ENCODE data around the gene PAX9. TPM values are rescaled to one million over a fixed set of nuclear protein-coding genes. Genes with fewer than 3 reads are reported as not detected.

Gene PAX9
- total RNA-seq, 2 donors from 2014 or later: 4.9 to 11.1 TPM

GRCh38 chr14:36655963-36656686 lies 5.5 kb upstream of the PAX9 start:
- Histone ChIP-seq H3K27ac (peak overlapping the region in 1 of 2 donors; percentile 30), H3K36me3 (no peaks in the 10 kb centered on the region), H3K4me1 (replicated peaks) (no peaks in the 10 kb centered on the region), H3K27me3 (replicated peaks; ENCODE audit: insufficient read depth) (no peaks in the 10 kb centered on the region), H3K9me3 (no peaks in the 10 kb centered on the region), H3K4me3 (no peak overlapping the region)
- intact Hi-C loops (cut with DNase I): no loop called here
- no peak for DNase-seq (ENCODE audit: low spot score)
- no peak for TF ChIP-seq POLR2AphosphoS5 (IDR thresholded peaks at IDR 0.05)
- TF ChIP-seq, protein P1, sequence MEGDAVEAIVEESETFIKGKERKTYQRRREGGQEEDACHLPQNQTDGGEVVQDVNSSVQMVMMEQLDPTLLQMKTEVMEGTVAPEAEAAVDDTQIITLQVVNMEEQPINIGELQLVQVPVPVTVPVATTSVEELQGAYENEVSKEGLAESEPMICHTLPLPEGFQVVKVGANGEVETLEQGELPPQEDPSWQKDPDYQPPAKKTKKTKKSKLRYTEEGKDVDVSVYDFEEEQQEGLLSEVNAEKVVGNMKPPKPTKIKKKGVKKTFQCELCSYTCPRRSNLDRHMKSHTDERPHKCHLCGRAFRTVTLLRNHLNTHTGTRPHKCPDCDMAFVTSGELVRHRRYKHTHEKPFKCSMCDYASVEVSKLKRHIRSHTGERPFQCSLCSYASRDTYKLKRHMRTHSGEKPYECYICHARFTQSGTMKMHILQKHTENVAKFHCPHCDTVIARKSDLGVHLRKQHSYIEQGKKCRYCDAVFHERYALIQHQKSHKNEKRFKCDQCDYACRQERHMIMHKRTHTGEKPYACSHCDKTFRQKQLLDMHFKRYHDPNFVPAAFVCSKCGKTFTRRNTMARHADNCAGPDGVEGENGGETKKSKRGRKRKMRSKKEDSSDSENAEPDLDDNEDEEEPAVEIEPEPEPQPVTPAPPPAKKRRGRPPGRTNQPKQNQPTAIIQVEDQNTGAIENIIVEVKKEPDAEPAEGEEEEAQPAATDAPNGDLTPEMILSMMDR (IDR thresholded peaks at IDR 0.05): peak in 3 of 4 experiments; percentile 19 to 28 (median 20)
- WGBS: 53% methylated on average over 42 of the region's 48 CpGs

- H3K36me3 ChIP-seq: no peaks in the 10 kb centered on the region
- H3K27ac ChIP-seq: peak overlapping the region; percentile 47 to 53
- no peaks in the 10 kb centered on the region for H3K9me3 ChIP-seq
- no peaks in the 10 kb centered on the region for H3K27me3 ChIP-seq (replicated peaks; ENCODE audit: insufficient read depth)
- no peaks in the 10 kb centered on the region for H3K4me1 ChIP-seq (replicated peaks)
- intact Hi-C loops (cut with DNase I): no loop called here
- DNase-seq (ENCODE audit: low spot score): no peak
- 42% methylated on average over 31 of the region's 31 CpGs for WGBS
- H3K4me3 ChIP-seq: peak overlapping the region; percentile 23 to 38
- TF ChIP-seq POLR2AphosphoS5 (IDR thresholded peaks at IDR 0.05): no peak
- TF ChIP-seq, protein P1 (IDR thresholded peaks at IDR 0.05): no peak
- TF ChIP-seq POLR2A (IDR thresholded peaks at IDR 0.05): no peak
These were observed 4.8 kb upstream of the PAX9 start for GRCh38 chr14:36656687-36657398.

DNA sequence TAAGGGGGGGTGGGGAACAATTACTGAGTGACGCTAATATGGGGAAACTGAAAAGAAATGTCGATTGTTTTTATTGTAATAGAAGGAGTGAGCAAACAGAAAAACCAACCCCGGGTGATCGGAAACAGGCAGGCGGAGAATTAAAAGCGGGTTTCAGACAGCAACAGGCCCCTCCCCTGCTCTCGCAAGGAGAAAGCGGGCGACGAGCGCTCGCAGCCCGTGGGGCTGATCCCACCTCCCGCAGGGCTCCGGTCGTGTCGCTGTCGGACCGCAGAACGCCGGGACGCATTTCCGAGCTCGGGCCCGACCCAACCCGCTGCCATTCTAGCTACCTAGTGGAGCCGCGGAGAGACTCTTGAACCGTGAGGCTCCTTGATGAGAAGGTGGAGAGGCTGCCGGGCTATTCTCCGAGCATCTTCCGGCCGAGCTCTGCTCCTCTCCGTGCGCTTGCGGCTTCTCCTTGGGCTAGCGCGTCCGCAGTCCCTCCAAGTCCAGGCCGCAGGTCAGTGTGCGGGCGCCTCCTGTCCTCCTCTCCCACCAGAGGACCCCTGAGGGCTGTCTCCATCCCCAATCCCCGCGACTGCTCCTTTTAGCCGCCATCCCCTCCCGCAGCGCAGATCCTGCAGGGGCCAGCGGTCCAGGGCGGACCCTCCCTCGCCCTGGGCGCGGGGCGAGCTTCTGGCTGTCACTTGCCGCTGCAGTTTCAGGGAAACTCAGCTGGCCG lies 4.1 kb upstream of the PAX9 start:
- DNase-seq (ENCODE audit: low spot score): peak; percentile 50
- 6% methylated on average over 46 of the region's 55 CpGs for WGBS
- Histone ChIP-seq H3K36me3 (no peaks in the 10 kb centered on the region), H3K27me3 (replicated peaks; ENCODE audit: insufficient read depth) (no peaks in the 10 kb centered on the region), H3K9me3 (no peaks in the 10 kb centered on the region), H3K4me1 (replicated peaks) (no peaks in the 10 kb centered on the region), H3K27ac (peak overlapping the region; percentile 47 to 53), H3K4me3 (peak overlapping the region; percentile 23 to 38)
- no peak for TF ChIP-seq POLR2A (IDR thresholded peaks at IDR 0.05)
- TF ChIP-seq, protein P1 (IDR thresholded peaks at IDR 0.05): peak in 3 of 4 experiments; percentile 13 to 31 (median 28)
- no peak for TF ChIP-seq POLR2AphosphoS5 (IDR thresholded peaks at IDR 0.05)
- intact Hi-C loops (cut with DNase I): no loop called here

GRCh38 chr14:36658123-36659009 lies 3.3 kb upstream of the PAX9 start:
- Histone ChIP-seq H3K36me3 (no peaks in the 10 kb centered on the region), H3K4me3 (peak overlapping the region; percentile 23 to 38), H3K9me3 (no peaks in the 10 kb centered on the region), H3K27ac (peak overlapping the region; percentile 47 to 53), H3K27me3 (replicated peaks; ENCODE audit: insufficient read depth) (no peaks in the 10 kb centered on the region), H3K4me1 (replicated peaks) (no peaks in the 10 kb centered on the region)
- DNase-seq (ENCODE audit: low spot score): no peak
- TF ChIP-seq POLR2A (IDR thresholded peaks at IDR 0.05): no peak
- TF ChIP-seq, protein P1 (IDR thresholded peaks at IDR 0.05): peak in 1 of 4 experiments; percentile 6
- 10% methylated on average over 53 of the region's 55 CpGs for WGBS
- intact Hi-C loops (cut with DNase I): no loop called here
